Peyer's patch (tissue), 4 donors: ENCODE measurements around the gene PLCL1.

Source experiments
- CTCF ChIP-seq, 6 experiments: fragments of 450-650 bp in 4 of 6; fragments of 200-600 bp in 2 of 6; sonication (generic) in 1 of 6; IDR thresholded peaks; one replicate each; pipeline ENCODE4 v1.5.1; 2017 to 2019; ENCODE audit warnings: antibody characterized with exemption in 6 of 6, mild to moderate bottlenecking in 3 of 6, moderate library complexity in 1 of 6
- POLR2A ChIP-seq, 2 donors: fragments of 450-650 bp; IDR thresholded peaks; one replicate each; pipeline ENCODE4 v1.5.1; 2017; ENCODE audit warnings: antibody characterized with exemption in 2 of 2, mild to moderate bottlenecking in 2 of 2, moderate library complexity in 2 of 2

GRCh38 chr2:198017068-198017467 is 212.7 kb downstream of the PLCL1 start:
- TF ChIP-seq CTCF (IDR thresholded peaks at IDR 0.05) (no peak), POLR2A (IDR thresholded peaks at IDR 0.05) (no peak)
